A549 (cell line): Measurements from ENCODE around the gene PEX7.

Source experiments
- CTCF ChIP-seq: fragments of >200 bp; sonication (Bioruptor Twin); formaldehyde crosslinking; IDR thresholded peaks from 3 replicates; pipeline ENCODE4 v1.5.1; 2016
- POLR2A ChIP-seq: IDR thresholded peaks from 2 replicates; pipeline ENCODE4 v1.6.1; 2012; ENCODE audit warnings: mild to moderate bottlenecking, low read length
- RNF2 ChIP-seq: fragments of 200-600 bp; sonication (generic); IDR thresholded peaks from 2 replicates; pipeline ENCODE4 v1.6.1; 2016; ENCODE audit warnings: low read depth, mild to moderate bottlenecking, antibody characterized with exemption, moderate library complexity, borderline replicate concordance

- TF ChIP-seq CTCF (no peak), RNF2 (no peak), POLR2A (no peak)
Observed at GRCh38 chr6:136780972-136781371, 41.4 kb upstream of the PEX7 start.
